Thoracic aorta (tissue), 2 donors: ENCODE results near the gene METTL4. TPM values are rescaled to one million over a fixed set of nuclear protein-coding genes. Genes with fewer than 3 reads are reported as not detected.

Experiments used
- ATAC-seq: fragments of 150-250 bp; one replicate; pipeline ENCODE4 v1.8.0; 2017; ENCODE audit warnings: low read depth; ENCODE audit not compliant: insufficient number of reproducible peaks, low FRiP score
- DNase-seq: peaks from one replicate; pipeline ENCODE4 v3.0.0-alpha.2; 2020; ENCODE audit warnings: low spot score
- H3K27ac ChIP-seq, 2 donors: fragments of 200-600 bp; sonication (generic); 1 replicate in 1 of 2; 2 replicates in 1 of 2; pipeline ENCODE4 v1.5.1; 2016; ENCODE audit warnings: mild to moderate bottlenecking in 2 of 2, moderate library complexity in 2 of 2
- H3K27me3 ChIP-seq: fragments of 200-600 bp; sonication (generic); replicated peaks from 2 replicates; pipeline ENCODE4 v1.6.0; 2016; ENCODE audit warnings: mild to moderate bottlenecking; ENCODE audit not compliant: insufficient read depth
- H3K36me3 ChIP-seq: fragments of 200-600 bp; sonication (generic); one replicate; pipeline ENCODE4 v1.5.1; 2016
- H3K4me1 ChIP-seq, 2 donors: fragments of 200-600 bp; sonication (generic); 1 replicate in 1 of 2; 2 replicates in 1 of 2; pipeline versions ENCODE4 v1.5.1 to v1.6.0; 2016; ENCODE audit warnings: low read depth in 2 of 2, mild to moderate bottlenecking in 1 of 2; ENCODE audit not compliant: control insufficient read depth in 1 of 2
- H3K4me3 ChIP-seq: fragments of 200-600 bp; sonication (generic); 2 replicates; pipeline ENCODE4 v1.5.1; 2016; ENCODE audit warnings: mild to moderate bottlenecking
- H3K9me3 ChIP-seq: fragments of 200-600 bp; sonication (generic); 2 replicates; pipeline ENCODE4 v1.5.1; 2016
- total RNA-seq, 2 donors: library from RNA; depleted of rRNA; stranded (reverse); fragments of >200 nt; gene quantifications; one replicate each; pipeline versions ENCODE4 v1.1.0 to v1.2.3, GENCODE V29; 2016
- TF ChIP-seq, protein P1 (sequence below): fragments of 200-600 bp; sonication (generic); IDR thresholded peaks from one replicate; pipeline ENCODE4 v1.5.1; 2019; ENCODE audit warnings: antibody characterized with exemption

METTL4 gene
- total RNA-seq, 2 donors from 2014 or later = 8.3 to 12.2 TPM

DNA sequence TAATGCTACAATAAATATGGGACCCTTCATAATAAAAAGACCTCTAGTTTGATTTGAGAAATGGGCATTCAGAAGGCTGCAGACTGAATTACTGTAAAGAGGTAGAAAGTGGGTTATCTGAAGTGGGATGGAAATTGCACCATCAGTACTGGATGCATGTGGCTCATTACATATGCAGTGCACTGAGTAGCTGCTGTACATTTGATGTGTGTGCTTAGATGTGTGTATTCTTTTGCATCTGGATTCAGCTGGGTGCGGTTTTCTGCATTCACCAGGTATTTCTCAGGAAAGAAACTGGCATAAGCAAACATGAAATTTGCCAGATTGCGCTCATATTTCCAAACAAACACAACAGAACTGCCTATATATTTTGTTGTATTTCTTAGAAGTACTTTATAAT, 38.3 kb upstream of the METTL4 start:
- TF ChIP-seq, protein P1, sequence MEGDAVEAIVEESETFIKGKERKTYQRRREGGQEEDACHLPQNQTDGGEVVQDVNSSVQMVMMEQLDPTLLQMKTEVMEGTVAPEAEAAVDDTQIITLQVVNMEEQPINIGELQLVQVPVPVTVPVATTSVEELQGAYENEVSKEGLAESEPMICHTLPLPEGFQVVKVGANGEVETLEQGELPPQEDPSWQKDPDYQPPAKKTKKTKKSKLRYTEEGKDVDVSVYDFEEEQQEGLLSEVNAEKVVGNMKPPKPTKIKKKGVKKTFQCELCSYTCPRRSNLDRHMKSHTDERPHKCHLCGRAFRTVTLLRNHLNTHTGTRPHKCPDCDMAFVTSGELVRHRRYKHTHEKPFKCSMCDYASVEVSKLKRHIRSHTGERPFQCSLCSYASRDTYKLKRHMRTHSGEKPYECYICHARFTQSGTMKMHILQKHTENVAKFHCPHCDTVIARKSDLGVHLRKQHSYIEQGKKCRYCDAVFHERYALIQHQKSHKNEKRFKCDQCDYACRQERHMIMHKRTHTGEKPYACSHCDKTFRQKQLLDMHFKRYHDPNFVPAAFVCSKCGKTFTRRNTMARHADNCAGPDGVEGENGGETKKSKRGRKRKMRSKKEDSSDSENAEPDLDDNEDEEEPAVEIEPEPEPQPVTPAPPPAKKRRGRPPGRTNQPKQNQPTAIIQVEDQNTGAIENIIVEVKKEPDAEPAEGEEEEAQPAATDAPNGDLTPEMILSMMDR = no peak
- no peak for ATAC-seq

DNA sequence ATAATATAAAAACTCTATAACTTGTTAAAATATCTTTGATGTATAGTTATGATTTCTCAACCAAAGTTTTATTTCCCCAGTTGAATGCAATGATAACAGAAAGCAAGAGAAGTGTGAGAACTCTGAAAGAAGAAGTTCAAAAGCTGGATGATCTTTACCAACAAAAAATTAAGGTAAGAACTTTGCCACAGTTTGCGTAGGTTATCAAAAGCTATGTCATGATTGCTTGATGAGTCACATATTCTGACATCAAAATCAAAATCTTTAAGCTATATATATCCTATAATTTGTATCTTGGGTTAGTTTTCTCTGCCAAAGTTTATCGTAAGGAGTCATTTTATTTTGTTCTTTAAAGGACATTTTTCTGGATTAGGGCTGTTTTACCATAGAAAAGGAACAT, 35.0 kb upstream of the METTL4 start:
- no peak overlapping the region for H3K27ac ChIP-seq

More for the DNA sequence above, 38.3 kb upstream of the METTL4 start:
- H3K27ac ChIP-seq = no peak overlapping the region
- H3K4me3 ChIP-seq = no peak overlapping the region
- no peaks in the 10 kb centered on the region for H3K36me3 ChIP-seq
- no peaks in the 10 kb centered on the region for H3K27me3 ChIP-seq
- no peaks in the 10 kb centered on the region for H3K4me1 ChIP-seq
- no peaks in the 10 kb centered on the region for H3K9me3 ChIP-seq
- no peak for DNase-seq

DNA sequence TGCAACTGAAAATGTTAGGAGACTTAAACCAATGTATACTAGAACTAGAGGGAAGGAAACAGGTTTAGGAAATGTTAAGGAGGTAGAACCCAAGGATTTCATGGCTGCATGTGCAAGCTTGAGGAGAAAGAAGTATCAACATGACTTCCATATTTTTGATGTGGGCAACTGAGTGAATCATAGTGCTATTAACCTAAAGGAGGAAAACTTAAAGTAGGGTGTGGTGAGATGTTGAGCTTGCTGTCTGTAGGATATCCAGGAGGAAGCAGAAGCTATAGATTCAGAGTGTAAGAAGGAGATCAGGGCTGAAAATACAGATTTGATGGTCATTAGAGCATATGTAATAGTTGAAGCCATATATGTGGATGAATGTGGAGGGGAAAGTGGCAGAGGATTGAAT, 31.5 kb upstream of the METTL4 start:
- DNase-seq (no peak), ATAC-seq (no peak)
- H3K36me3 ChIP-seq = no peaks in the 10 kb centered on the region
- H3K4me3 ChIP-seq = no peak overlapping the region
- H3K27me3 ChIP-seq = no peaks in the 10 kb centered on the region
- H3K9me3 ChIP-seq = no peaks in the 10 kb centered on the region
- no peaks in the 10 kb centered on the region for H3K4me1 ChIP-seq
- TF ChIP-seq, protein P1 = no peak
- H3K27ac ChIP-seq = no peak overlapping the region

More for the DNA sequence above, 35.0 kb upstream of the METTL4 start:
- H3K27me3 ChIP-seq = no peaks in the 10 kb centered on the region
- TF ChIP-seq, protein P1 = no peak
- H3K36me3 ChIP-seq = no peaks in the 10 kb centered on the region
- H3K4me3 ChIP-seq = no peak overlapping the region
- no peaks in the 10 kb centered on the region for H3K9me3 ChIP-seq
- ATAC-seq (no peak), DNase-seq (no peak)
- H3K4me1 ChIP-seq = no peaks in the 10 kb centered on the region

DNA sequence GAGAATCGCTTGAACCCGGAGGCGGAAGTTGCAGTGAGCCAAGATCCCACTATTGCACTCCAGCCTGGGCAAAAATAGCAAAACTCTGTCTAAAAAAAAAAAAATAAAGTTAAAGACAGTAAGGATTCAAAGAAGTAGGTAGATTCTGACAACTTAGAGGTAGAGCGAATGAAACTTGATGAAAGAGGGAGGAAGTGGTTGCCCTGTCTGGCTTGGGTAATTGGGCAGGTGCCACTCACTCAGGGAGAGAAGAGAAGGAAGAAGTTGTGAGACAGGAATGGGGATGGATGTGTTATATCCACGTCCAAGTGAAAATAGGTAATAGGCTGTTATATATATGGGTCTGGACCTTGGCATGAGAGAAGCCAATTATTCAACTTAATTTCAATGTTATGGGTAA, 26.3 kb upstream of the METTL4 start:
- H3K4me3 ChIP-seq = no peak overlapping the region
- H3K27ac ChIP-seq = no peak overlapping the region
- H3K9me3 ChIP-seq = no peaks in the 10 kb centered on the region
- DNase-seq = no peak
- TF ChIP-seq, protein P1 = no peak
- H3K4me1 ChIP-seq = no peaks in the 10 kb centered on the region
- no peak for ATAC-seq
- H3K27me3 ChIP-seq = no peaks in the 10 kb centered on the region
- no peaks in the 10 kb centered on the region for H3K36me3 ChIP-seq

DNA sequence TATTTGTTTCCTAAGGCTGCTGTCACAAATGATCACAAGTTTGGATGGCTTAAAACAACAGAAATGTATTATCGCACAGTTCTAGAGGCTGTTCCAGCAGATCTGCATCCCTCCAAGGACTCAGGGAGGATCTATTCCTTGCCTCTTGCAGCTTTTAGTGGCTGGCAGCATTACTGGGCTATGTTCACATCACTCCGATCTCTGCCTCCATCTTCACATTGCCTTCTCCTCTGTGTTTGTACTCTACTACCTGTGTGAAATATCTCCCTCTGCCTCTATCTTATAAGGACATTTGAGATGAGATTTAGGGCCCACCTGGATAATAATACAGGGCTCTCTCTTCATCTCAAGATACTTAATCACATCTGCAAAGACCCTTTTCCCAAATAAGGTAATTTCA, 19.0 kb upstream of the METTL4 start:
- no peaks in the 10 kb centered on the region for H3K9me3 ChIP-seq
- no peaks in the 10 kb centered on the region for H3K4me1 ChIP-seq
- TF ChIP-seq, protein P1 = no peak
- H3K36me3 ChIP-seq = no peaks in the 10 kb centered on the region
- peak overlapping the region; percentile 34 for H3K4me3 ChIP-seq
- no peaks in the 10 kb centered on the region for H3K27me3 ChIP-seq
- DNase-seq = no peak
- no peak overlapping the region for H3K27ac ChIP-seq
- no peak for ATAC-seq
